Pons (tissue), 1 donor: ENCODE results near the gene SDS.
A peak's percentile ranks its signal among the peaks of the same experiment; 100 is the strongest.

Source experiments
- DNase-seq: peaks from one replicate; pipeline ENCODE4 v3.0.0-alpha.2; 2016; ENCODE audit warnings: low spot score

SDS gene

DNA sequence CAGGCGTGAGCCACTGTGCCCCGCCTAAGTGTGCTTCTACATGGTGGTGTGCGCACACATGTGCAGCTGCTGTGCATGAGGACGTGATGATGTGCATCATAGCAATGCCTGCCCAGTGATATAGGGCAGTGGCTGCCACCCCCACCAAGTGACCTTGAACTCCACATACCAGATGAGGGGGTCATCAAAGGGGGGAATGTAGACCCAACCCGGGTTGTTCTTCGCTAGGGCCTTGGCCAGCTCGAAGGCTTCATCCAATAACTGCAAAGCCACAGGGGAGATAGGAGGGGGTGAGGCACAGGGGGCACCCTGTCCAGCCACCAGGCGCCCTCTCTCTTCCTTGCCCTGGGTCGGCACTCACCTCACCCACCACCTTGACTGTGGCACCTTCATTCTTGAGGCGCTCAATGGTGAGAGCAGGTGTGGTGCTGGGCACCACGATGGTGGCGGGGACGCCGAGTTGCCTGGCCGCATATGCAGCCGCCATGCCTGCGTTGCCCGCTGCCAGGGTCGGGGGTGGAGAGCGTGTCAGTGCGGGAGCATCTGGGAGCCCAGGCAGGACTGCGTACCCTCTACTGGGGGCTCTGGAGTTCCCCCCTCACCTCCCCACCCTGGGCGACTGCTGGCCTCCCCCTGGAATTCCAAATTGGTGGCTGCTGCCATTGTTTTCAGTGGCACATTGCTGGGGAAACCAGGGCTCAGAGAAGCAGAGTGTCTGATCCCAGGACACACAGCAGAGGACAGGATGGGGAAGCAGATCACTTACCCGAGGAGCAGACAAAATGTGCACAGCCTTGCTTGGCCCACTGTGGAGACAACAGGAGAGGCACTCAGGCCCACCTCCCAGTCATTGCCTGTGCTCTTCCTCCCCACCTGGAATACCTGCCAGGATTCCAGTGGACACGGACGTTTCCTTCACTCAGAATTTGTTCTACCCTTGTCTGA, 5.1 kb downstream of the SDS start:
- no peak for DNase-seq

DNA sequence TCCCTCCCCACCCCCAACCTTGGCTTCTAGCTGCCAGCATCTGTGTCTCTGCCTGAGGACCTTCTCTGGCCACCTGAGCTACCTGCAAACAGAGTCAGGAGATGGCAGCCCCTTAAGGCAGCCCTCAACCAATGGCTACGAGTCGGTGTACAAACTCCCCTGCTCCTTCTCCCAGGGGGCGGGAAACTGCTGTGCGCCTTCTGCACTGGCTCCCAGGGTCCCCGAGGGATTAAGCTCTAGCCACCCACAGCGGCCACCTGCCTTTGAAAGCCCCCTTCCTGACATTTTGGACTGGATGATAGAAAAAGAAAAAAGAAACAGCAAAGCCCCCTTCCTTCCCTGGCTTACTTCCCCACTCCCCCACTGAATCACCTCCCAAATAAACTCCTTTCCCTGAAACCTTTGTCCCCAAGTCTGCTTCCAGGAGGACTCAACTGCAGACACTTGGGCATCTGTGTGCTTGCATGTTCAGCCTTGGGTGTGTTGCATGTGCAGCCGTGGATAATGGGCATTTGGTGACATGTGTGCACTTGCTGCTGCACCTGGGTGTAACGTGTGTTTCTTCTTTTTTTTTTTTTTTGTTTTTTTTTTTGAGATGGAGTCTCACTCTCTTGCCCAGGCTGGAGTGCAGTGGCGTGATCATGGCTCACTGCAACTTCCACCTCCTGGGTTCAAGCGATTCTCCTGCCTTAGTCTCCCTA, 6.0 kb downstream of the SDS start:
- DNase-seq, result no peak

DNA sequence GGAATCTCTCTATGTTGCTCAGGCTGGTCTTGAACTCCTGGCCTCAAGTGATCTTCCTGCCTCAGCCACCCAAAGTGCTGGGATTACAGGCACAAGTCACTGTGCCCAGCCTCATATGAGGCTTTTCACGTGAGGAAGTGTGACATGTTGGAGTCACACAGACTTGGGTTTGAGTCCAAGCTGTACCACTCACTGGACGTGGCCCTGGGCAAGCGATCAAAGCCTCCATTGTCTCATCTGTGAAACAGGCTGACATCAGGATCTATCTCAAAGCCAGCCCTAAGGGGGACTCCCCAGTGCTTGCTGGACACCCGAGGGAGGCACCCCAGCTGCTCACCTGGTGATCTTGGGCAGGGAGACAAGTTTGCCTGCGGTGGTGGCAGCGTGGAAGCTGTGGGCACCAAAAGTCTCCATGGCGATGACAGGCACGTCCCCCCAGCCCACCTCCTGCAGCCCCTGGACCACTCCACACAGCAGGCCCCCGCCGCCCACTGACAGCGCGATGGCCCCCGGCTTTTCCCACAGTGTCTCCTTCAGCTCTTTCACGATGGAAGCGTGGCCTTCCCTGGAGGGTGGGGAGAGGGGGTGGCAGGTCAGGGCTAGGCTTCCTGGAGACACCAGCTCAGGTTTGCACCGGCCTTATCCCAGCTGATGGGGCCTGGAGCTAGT, 6.7 kb downstream of the SDS start:
- DNase-seq, result peak; percentile 90

DNA sequence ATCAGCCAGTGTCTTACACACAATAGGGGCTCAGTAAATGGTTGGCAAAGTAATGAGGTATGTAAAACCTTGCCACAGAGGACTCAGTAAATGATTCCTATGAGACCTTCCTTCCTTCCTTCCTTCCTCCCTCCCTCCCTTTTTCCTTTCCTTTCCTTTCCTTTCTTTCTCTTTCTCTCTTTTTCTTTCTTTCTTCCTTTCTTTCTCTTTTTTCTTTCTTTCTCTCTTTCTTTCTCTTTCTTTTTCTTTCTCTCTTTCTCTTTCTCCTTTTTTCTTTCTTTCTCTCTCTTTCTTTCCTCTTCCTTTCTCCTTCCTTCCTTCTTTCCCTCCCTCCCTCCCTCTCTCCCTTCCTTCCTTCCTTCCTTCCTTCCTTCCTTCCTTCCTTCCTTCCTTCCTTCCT, 7.5 kb downstream of the SDS start:
- DNase-seq, result no peak

DNA sequence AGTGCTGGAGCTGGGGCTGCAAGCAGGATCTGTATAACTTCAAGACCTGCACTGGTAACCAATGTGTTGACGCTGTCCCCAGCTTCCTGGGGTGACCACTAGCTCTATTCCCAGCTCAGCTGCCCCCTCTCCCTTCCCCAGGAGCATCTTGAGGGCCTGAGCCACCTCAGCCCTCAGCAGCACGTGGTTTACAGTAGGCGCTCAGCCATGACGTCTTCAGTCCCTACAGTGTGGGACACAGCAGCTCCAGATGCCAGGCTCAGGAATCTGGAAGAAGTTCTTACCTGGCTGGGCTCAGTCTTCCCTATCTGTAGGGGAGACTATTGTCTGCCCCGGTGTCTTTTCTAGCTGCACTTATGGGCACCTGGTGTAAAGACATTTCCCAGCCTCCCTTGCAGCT, 8.6 kb downstream of the SDS start:
- DNase-seq, result no peak

DNA sequence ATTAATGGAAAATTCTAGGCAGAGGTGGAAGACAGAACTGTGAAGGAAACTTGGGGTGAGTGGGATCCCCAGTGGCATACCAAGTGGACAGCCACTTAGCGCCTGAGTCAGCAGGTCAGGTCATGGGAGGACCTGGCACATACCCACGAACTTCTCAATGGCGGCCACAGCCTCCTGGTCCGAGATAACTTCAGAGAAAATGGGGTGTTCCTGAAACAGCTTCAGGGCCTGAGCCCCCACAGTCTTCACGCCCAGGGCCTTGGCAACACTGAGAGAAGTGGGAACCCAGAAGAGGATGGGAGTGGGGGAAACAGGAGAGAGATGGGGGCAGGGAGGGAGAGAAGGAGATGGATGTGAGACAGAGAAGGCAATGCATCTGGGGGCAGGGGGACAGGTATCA, 9.9 kb downstream of the SDS start:
- no peak for DNase-seq

DNA sequence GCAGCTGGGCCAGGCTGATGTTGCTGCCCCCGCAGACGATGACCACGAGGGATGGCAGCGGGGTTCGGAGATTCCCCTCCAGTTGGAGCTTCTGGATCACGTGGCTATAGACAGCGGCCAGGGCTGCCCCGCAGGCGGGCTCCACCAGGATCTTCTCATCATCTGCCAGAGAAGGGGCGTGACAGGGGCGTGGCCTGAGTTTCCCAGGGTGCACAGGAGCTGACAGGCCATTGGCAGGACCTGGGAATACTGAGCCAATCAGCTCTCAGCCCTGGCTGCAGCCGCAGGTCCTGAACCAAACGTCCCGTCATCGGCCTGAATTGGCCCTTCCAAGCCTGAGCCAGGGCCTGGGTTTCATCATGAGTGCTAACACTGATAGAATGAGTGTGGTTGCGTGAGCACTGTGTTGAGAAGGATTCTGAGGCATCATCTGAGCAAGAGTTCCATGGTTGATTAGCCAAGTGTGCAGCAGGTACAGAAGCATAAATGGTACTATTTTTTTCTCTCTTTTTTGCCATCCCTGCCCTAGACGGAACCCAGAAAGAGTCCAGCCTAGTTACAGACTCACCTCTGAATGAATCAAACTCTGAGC, 10.6 kb downstream of the SDS start:
- DNase-seq, result no peak

DNA sequence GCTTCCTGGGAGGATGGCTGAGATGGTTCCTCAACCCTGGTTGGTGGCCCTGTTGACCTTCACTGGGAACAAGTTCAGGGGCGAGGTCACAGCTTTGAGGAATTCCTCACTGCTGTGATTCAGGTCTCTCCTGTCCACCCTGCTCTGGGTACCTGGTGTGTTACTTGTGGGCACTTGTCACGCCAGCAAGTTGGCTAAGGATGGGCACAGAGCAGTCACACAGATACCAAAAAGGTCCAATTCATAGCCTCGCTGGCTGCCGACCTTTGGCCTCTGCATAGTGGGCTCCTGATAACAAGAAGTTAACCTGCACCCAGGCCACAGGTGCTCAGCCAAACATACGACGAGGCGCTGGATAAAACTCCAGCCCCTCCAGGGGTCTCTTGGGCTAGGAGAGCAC, 11.2 kb downstream of the SDS start:
- no peak for DNase-seq

DNA sequence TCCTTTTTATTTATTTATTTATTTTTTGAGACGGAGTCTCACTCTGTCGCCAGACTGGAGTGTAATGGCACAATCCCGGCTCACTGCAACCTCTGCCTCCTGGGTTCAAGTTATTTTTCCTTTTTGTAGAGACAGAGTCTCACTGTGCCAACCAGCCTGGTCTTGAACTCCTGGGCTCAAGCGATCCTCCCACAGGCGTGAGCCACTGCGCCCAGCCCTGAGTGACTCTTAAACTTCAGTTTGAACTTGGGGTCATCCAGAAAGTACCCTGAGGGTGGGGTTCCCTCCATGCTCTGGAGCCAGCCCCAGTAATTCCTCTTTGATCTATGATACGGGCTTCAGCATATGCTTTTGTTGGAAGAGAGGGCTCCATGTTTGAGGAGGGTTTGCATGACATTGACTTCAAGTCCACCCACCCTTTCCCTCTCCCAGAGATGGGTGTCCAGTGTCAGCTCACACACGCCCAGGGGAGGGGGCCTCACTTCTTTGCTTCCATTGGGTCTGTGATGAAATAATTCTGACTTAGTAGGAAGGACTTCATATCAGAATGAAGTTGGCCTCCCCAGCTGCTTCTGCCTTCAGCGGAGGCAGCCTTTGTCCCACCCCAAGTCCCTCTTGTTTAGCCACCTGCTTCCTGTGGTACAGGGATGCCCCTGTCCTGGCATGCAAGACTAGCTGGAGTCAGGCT, 11.9 kb downstream of the SDS start:
- no peak for DNase-seq

DNA sequence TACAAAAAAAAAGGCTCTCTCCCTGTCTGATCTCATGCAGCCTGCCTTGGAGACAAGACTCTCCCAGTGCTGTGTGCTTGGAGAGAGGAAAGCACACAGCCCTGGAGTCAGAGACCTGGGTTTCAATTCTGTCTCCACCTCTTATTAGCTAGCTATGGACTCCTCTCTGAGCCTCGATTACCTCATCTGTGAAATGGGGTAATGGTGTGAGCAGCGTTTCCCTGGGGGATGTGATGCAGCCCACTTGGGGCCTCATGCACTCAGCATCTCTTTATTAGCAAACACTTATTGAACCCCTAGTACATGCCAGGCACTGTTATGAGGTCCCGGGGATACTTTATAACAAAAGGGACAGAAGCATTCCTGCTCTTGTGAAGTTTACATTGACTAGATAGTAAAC, 12.5 kb downstream of the SDS start:
- no peak for DNase-seq

DNA sequence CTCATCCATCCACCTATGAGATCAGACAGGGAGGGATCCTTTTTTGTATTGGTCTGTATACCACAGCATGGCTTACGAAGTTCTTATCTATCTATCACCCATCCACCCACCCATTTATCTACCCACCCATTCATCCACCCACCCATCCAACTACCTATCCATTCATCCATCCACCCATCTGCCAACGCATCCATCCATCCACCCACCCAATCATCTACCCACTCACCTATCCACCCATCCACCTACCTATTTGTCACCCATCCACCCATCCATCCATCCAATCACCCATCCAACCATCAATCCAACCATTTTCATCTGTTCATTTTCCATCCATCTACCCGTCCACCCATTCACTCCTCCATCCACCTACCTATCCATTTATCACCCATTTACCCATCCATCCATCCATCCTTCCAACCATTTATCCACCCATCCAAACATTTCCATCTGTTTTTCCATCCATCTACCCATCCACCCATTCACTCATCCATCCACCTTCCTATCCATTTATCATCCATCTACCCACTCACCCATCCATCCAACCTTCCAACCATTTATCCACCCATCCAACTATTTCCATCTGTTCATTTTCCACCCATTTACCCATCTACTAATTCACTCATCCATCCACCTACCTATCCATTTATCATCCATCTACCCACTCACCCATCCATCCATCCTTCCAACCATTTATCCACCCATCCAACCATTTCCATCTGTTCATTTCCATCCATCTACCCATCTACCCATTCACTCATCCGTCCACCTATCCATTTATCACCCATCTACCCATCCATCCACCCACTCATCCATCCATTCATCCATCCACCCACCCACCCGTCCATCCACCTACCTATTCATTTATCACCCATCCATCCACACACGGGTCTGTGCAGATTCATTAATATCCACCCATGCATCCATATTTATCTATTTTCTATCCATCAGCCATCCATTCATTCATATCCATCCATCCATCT, 13.3 kb downstream of the SDS start:
- no peak for DNase-seq

DNA sequence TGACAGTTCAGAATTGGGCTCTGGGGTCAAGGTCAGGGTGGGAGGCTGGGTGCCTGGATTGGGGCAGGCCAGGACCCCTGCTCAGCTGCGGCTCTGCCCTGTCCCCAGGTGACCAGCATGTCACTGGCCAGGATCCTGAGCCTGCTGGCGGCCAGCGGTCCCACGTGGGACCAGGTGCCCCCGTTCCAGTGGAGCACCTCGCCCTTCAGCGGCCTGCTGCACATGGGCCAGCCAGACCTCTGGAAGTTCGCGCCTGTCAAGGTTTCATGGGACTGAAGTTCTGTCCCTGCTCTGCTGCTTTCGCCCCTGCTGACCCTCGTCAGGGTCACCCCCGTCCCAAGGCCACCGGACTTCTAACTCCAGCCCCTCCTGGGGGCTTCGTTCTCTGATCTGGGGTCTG, 15.3 kb downstream of the SDS start:
- DNase-seq, result no peak

DNA sequence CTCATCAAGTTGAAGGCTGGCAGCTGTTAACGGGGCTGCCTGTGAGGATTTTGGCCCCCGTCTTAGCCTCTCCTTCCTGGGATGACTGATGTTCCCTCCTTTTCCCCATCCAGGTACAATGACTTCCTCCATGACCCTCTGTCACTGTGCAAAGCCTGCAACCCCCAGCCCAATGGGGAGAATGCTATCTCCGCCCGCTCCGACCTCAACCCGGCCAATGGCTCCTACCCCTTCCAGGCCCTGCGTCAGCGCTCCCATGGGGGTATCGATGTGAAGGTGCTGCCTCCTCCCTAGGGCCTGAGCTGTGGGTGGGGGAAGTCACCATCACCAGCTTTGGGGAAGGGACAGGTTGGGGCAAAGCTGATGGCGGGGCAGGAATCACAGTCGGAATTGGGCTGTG, 16.1 kb downstream of the SDS start:
- no peak for DNase-seq

DNA sequence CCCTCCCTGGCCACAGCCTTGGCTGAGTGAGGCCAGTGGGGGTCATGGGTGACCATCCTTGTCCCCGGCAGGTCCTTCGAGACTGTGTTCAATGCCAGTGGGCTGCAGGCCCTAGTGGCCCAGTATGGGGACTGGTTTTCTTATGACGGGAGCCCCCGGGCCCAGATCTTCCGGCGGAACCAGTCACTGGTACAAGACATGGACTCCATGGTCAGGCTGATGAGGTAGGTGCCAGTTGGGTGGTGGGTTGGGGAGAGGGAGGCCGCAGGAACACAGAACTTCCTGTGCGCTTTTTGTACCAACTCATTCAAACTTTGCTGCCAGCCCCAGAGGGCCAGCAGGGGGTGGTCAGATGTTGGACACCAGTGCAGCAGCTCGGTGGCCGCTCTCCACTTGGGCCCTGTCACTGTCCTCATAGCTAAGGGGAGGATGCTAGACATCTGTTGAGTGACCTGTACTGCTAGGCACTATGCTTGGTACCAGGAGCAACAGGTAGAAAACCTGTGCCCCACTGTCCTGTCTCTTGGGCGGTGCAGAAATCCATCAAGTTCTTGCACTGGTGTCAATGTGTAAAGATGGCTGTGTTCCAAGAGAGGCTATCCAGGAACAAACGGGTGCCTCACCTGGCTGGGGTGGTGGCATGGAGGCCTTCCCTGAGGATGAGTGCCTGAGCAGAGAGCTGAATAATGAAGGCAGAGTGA, 16.7 kb downstream of the SDS start:
- DNase-seq, result no peak

DNA sequence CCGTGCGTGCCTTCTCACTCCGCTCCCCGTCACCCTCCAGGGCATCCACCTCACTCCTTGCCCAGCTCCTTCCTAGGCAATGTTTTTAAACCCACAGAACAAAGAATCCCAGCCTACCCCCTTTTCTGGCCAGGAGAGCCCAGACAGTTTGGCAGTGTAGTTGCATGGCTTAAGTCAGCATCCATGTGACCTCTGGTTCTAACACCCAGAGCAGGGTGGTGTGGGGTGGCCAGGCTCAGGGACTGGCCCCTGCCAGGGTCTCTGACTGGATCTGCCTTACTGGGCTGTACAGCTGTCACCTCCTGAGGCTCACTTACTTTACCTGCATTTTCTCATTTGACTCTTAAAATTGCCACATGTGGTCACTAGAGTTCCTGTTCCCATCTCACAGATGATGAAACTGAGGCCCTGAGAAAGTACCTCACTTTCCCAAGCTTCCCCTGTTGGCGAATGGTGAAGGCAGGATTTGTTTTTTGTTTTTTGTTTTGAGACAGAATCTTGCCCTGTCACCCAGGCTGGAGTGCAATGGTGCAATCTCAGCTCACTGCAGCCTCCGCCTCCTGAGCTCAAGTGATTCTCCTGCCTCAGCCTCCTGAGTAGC, 18.3 kb downstream of the SDS start:
- DNase-seq, result no peak

DNA sequence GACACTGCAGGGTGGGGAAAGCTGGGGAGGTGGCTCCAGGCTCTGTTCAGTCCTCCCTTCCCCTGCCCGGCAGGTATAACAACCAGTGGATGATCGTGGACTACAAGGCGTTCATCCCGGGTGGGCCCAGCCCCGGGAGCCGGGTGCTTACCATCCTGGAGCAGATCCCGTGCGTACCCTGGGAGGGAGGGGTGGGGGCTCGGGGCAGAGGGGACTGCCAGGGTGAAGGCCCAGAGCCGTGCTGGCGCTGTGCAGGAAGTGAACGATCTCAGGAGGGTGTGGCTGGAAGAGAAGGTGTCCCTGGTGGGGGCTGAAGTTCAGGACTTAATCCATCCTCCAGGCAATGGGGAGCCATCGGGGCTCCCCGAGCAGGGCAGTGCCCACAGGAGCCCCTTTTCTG, 18.9 kb downstream of the SDS start:
- DNase-seq, result no peak

DNA sequence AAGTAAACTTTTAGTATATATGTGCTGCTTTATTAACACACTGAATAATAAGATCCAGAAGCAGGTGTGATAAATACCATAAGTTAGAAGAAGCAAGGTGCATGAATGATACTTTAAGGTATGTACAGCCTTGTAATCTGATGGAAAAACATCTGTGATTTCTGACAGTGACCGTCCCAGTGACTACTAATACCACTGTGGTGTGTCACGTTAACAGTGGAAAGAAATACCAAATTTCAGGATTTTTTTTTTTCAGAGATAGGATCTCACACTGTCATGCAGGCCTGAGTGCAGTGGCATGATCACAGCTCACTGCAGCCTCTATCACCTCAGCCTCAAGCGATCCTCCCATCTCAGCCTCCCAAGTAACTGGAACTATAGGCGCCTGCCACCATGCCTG, 21.5 kb downstream of the SDS start:
- DNase-seq, result no peak

DNA sequence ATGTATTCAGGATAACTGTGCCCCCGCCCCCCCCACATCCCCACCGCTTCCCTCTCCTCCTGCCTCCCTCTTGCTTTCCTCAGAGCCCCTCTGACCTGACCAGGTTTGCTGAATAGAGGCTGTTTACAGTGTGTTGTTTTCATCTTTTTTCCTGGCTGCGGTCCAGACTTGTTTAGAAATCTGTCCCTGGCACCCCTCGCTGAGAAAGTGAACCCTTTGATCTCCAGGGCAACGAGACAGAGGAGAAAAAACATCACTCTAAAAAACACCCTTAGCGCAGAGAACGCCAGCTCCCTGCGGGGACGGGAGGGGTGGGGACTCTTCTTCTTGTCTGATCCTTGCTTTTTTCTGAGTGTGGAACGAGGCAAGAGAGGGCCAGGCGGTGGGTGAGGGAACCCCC, 22.5 kb downstream of the SDS start:
- peak; percentile 8 for DNase-seq

DNA sequence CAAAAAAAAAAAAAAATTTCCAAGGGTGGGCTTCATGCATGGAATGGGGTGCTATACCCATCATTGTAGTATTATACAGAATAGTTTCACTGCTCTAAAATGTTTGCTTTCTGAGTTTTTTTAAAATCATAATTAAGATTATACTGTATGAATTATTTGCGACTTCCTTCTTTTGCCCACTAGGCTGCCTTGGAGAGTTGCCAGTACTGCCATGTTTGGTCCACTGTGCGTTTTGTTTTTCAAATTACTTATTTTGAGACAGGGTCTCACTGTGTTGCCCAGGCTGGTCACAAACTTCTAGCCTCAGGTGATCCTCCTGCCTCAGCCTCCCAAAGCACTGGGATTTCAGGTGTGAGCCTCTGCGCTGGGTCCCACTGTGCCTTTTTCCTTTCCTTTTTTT, 25.4 kb downstream of the SDS start:
- no peak for DNase-seq
